Measurements from ENCODE around the gene MARCO.

MARCO gene

GRCh38 chr2:118942031-118942430 is at the start of gene MARCO:
MARCO (plus strand) TSS chr2:118942194; CDS start chr2:118942301, 107 bp downstream.
- no peak for DNase-seq (ENCODE audit: low spot score)

- DNase-seq (ENCODE audit: low spot score): no peak
These were observed 48.9 kb upstream of the MARCO start for GRCh38 chr2:118893100-118893499.

- DNase-seq (ENCODE audit: low spot score): peak; percentile 14
These were observed 39.5 kb upstream of the MARCO start for GRCh38 chr2:118902266-118903028.

DNA sequence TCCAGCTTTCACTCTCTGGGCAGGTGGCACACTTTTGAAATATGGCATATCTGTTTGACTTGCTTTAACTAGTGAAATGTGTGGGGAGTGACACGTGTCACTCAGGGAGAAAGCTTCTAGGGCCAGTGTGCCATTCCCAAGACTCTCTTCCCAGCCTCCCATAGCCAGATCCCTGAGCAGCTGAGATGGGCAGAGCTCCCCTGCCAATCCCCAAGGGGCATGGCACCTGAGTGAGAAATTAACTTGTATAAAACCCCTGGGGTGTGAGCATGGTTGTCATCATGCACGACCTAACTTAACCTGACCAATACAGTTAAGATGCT is 39.0 kb upstream of the MARCO start:
- no peak for DNase-seq (ENCODE audit: low spot score)

DNA sequence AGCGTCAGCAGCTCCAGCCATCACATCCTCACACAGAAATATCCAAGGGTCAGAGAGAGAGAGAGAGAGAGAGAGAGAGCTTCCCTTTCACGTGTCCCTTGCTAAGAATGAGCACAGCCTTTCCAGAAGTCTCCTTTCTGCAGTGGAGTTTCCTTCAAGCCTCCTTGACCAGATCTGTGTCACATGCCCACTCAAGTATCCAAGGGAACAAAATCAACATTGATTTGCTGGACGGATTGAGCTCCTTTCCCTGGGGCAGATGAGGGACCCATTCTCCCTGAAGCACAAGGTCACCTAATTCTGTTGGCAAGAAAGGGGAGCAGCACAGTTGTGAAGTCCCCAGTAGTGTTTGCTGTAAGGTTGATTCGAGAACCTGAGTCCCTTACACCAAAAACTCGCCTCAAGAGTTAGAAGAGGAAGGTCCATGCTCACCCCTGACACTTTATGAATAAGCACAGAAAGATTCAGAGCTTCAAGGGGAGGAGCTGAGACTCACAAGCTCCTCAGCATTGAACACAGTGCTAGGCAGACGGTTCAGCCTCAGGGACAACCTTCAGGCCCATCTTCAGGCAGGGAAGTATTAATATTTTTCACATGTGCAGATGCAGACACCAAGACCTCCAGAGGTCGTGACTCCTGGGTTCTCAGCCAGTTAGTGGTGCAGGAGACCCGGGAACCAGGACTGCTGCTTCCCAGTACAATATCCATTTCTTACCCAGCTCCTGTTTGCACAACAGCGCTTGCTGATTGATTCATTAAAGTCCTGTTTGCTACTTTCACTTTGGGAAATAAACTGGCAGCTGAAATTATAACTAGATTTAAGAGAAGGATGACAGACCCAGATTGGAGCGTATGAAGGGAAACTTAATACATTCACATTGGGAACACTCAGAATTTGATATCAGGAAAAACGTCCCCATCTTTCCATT is 38.2 kb upstream of the MARCO start:
- no peak for DNase-seq (ENCODE audit: low spot score)

DNA sequence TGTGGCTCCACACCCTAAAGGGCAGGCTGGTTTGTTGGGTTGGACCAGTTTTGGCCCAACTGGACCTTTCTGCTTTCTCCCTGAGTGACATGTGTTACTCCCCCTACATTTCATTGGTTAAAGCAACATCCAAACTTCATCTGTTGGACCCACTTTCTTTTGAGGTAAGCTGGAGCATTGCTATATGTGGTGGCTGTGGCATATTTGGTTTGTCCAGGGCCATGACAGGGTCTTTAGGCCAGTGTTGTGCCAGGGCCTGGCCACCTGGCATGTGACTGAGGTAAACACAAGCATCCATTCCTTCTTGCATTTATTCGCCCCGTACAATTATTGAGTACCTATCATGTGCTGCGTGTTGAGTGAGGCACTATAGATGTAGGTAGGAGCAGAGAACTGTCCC is 36.8 kb upstream of the MARCO start:
- no peak for DNase-seq (ENCODE audit: low spot score)

DNA sequence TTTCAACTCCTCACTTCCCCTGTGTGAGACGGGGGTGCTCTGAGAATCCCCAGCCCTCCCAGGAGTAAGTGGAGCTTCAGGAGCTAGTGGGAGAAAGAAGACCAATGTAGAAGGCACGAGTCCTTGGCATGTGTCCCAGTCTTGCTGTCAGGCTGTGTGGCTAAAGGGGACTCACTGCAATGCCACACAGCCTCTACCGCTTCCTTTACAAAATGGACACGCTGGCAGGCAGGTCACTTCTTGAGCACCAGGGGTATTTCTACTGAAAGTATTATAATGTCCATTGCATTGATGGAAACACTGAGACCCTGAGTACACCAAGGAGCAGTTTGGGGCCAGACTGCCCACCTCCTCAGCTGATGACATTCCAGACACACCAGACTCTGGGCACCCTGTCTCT is 35.8 kb upstream of the MARCO start:
- DNase-seq (ENCODE audit: low spot score): no peak

DNA sequence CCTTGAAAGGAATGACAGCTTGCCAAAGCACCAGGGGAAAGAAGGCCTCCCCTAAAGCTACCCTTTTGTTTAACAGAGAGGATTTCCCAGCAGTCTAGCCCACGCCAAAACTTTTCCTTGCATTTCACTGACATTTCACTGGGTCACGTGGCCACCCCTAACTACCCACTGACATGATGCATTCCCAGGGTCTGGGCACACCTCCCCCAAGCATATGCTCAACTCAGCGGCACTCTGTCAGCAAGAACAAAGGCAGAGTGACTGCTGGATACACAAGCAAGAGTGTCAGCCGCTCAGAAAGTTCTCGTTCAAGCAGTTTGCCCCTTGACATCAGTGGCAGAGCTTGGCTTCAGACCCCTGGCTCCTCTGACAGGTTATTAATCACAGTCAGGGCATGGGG is 34.2 kb upstream of the MARCO start:
- no peak for DNase-seq (ENCODE audit: low spot score)

GRCh38 chr2:118909191-118909590 is 32.8 kb upstream of the MARCO start:
- no peak for DNase-seq (ENCODE audit: low spot score)

DNA sequence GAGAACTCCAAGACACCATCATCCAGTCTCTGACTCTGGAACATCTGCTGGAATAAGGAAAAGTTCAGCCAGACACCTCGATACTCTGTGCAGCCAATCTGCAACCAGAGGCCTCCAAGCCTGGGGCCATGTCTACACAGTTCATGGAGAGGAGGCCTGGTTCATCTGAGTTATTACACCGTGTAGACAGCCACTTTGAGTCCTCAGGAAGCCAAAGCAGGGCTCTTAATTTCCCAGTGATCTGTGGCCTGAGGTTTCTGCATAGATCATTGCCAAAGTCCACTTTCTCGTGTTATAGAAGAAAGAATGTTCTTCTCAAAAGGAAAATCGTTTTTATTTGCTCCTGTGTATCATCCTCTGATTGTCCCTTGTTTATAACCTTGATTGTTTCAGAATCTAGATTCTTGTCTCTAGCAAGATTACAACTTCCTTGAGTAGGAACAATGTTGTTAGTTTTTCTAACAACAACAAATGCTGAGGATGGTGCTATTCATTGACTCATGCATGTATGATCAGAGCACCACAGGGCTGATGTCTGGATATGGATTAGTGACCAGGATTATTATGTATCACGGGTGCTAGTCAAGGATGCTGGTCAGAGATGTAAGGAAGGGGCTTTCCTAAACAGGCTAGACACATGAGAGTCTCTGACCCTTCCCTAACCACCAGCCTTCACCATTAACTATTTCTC is 30.7 kb upstream of the MARCO start:
- no peak for DNase-seq (ENCODE audit: low spot score)

DNA sequence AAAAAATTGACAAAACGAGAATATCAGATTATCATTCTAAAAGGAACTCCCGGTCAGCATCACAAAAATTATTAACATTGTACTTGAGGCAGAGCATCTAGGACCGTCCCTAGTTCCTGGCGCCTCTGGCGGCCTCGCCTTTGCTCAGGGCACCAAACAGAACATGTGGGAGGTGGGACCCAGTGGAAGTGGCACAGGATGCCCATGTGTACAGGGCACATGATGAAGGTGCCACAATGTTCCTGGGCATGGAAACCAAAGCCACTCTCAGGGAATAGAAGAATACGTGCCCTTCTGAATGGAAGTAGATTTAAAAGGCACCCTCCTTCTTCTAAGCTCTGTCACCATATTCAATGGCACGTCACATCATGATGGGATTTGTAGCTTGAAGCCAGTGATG is 30.1 kb upstream of the MARCO start:
- no peak for DNase-seq (ENCODE audit: low spot score)

DNA sequence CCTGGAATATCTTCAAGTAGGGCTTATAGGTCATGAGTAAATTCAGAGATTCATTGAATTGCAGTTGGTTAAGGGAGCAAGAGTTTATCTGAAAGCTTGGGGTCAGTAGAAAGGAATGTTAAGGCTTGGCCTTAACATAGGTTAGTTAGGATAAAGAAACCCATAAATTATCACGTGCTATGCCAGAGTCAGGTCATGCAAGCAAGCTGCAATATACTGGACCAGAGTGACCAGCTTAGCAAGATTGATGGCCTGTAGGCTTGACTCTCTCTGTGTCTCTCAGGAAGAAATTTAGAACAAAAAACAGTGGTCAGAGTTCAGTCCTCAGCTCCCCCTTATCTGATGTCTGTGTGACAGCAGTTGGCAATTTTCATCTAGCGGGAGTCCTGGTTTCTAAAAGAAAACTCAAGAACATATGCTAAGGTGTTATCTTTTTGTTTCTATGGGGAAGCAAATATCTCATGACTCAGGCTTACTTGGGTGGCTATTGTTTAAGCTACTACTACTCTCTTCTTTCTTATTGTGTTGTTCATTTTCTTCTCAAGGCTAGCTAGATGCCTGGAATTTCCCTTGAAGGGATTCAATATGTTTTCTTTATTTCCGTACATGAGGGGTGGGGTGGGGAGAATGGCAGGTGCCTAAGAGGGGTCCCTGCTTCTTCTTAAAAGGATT is 28.7 kb upstream of the MARCO start:
- DNase-seq (ENCODE audit: low spot score): no peak

DNA sequence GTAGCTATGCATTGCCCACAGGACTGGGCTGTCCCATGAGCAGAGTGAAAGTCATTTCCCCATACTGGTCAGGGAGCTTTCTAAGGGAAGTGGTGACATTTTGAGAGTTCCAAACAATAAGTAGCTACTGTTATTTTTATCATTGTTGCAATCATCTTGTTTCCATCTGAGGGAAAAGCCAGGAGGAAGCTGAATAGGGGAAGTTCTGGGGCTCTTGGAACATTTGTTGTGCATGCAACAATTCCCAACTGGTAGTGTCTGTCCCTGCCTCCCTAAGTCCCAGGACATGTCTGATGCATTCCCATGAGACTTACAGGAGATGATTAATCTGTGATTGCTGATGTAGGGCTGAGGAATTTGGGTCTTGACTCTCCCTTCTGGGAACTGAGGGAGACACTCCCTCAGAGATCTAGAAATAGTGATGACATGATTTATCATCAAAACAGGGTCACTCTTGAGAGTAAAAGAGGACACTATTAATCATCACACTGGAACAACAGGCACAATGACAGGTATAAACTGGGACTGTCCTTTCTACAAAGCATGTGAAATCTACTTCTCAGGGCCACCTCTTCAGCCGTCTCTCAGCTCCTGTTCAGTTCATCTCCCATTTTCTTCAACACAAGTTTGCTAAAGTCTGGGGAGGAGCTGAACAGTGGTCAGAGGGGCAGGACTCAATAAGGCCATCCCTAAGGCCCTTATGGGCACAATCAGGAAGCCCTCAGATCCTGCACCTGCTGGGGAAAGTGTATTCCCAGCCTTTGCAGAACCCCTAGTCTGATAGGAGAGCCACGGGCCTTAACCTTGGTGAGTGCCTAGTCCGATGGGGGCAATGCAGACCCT is 28.0 kb upstream of the MARCO start:
- DNase-seq (ENCODE audit: low spot score): peak; percentile 16

GRCh38 chr2:118914721-118915453 is 27.1 kb upstream of the MARCO start:
- DNase-seq (ENCODE audit: low spot score): no peak

GRCh38 chr2:118918017-118918416 is 24.0 kb upstream of the MARCO start:
- no peak for DNase-seq (ENCODE audit: low spot score)

GRCh38 chr2:118921646-118922045 is 20.3 kb upstream of the MARCO start:
- DNase-seq (ENCODE audit: low spot score): no peak

- DNase-seq (ENCODE audit: low spot score): no peak
These were observed 19.7 kb upstream of the MARCO start for GRCh38 chr2:118922254-118922653.

- DNase-seq (ENCODE audit: low spot score): no peak
These were observed 18.6 kb upstream of the MARCO start for GRCh38 chr2:118923371-118923770.

DNA sequence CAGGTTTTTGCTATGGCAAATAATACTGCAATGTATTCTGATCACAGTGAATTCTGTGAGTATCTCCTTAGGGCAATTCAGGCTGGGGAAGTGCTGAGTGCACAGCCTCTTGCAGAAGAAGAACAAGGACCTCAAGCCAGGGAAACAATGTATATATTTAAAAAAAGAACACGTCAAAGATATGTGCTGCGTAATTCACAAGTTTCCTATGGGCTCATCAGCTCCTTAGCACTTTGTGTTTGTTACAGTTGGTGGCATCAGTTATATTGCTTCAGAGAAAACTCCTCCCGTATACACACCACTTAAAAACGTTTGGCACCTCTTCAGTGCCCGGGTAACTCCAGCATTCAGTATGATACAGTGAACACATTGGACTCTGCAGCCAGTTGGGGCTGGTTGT is 16.5 kb upstream of the MARCO start:
- DNase-seq (ENCODE audit: low spot score): no peak

GRCh38 chr2:118925981-118926380 is 16.0 kb upstream of the MARCO start:
- DNase-seq (ENCODE audit: low spot score): no peak

DNA sequence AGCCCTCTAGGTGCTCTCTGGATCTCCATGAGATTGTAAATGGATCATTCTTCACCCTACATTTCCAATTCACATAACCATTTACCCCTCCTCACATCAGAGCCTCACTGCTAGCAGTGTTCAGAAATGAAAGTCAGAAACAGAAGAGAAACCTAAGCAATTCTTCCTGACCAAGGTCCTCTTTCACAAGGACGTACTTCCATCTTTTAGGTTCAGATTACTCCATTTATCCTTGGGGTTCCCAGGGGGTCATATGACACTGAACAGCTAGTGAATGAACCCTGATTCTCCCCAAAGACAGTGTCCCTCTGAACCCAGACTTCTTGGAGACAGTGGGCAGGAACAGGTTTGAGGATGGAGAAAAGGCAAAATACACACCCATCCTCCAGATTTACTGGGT is 12.9 kb upstream of the MARCO start:
- DNase-seq (ENCODE audit: low spot score): no peak

All from LoVo (cell line).